Neural cell (in vitro differentiated cells): ENCODE results near the gene TDRD10. TPM values are rescaled to one million over a fixed set of nuclear protein-coding genes. Genes with fewer than 3 reads are reported as not detected.

Experiments
- H2AFZ ChIP-seq: fragments of 200-600, 300-800 bp; sonication (generic), shearing (Covaris generic); 2 replicates; pipeline ENCODE4 v1.6.0; 2014; ENCODE audit warnings: low read depth, mild to moderate bottlenecking, antibody characterized with exemption, low read length, moderate library complexity
- H3F3A ChIP-seq: fragments of 200-600 bp; shearing (Covaris generic); 2 replicates; pipeline ENCODE4 v1.6.1; 2016; ENCODE audit warnings: mild to moderate bottlenecking, moderate library complexity, mixed read lengths, antibody characterized with exemption, low read length; ENCODE audit not compliant: insufficient read depth, poor library complexity, severe bottlenecking
- H3K27ac ChIP-seq: fragments of 200-600, 300-800 bp; sonication (generic), shearing (Covaris generic); 2 replicates; pipeline ENCODE4 v1.5.1; 2014; ENCODE audit warnings: mild to moderate bottlenecking, low read length, moderate library complexity
- H3K27me3 ChIP-seq: fragments of 300-800, 200-600 bp; sonication (generic), shearing (Covaris generic); 2 replicates; pipeline ENCODE4 v1.6.0; 2014; ENCODE audit warnings: mild to moderate bottlenecking, low read depth, low read length, moderate library complexity; ENCODE audit not compliant: insufficient read depth
- H3K36me3 ChIP-seq: fragments of 300-800, 200-600 bp; sonication (generic), shearing (Covaris generic); 2 replicates; pipeline ENCODE4 v1.5.1; 2014; ENCODE audit warnings: mild to moderate bottlenecking, antibody characterized with exemption, low read length, moderate library complexity; ENCODE audit not compliant: insufficient read depth
- H3K4me2 ChIP-seq: fragments of 300-800, 200-600 bp; sonication (generic), shearing (Covaris generic); 2 replicates; pipeline ENCODE4 v1.6.0; 2014; ENCODE audit warnings: mild to moderate bottlenecking, low read length
- H3K4me3 ChIP-seq: fragments of 300-800, 200-600 bp; sonication (generic), shearing (Covaris generic); 2 replicates; pipeline ENCODE4 v1.5.1; 2014; ENCODE audit warnings: mild to moderate bottlenecking, low read length, moderate library complexity
- H3K79me2 ChIP-seq: fragments of 200-600 bp; shearing (Covaris generic); replicated peaks from 2 replicates; pipeline ENCODE4 v1.6.0; 2014; ENCODE audit warnings: mild to moderate bottlenecking, low read length, moderate library complexity; ENCODE audit not compliant: insufficient read depth
- H3K9ac ChIP-seq: fragments of 300-800, 200-600 bp; sonication (generic), shearing (Covaris generic); 2 replicates; pipeline ENCODE4 v1.6.1; 2016; ENCODE audit warnings: mild to moderate bottlenecking, low read length, mixed read lengths
- H3K9me2 ChIP-seq: fragments of 200-600 bp; shearing (Covaris generic); 2 replicates; pipeline ENCODE4 v1.6.1; 2016; ENCODE audit warnings: mild to moderate bottlenecking, low read length, mixed read lengths; ENCODE audit not compliant: insufficient read depth
- H3K9me3 ChIP-seq: fragments of 200-600, 300-800 bp; sonication (generic), shearing (Covaris generic); 2 replicates; pipeline ENCODE4 v1.6.1; 2016; ENCODE audit warnings: mild to moderate bottlenecking, mixed run types, low read length, moderate library complexity, mixed read lengths
- H4K20me1 ChIP-seq: fragments of 200-600 bp; shearing (Covaris generic); 2 replicates; pipeline ENCODE4 v1.6.1; 2016; ENCODE audit warnings: mild to moderate bottlenecking, mixed run types; ENCODE audit not compliant: insufficient read depth
- EP300 ChIP-seq: fragments of 450-650 bp; conservative IDR thresholded peaks from 2 replicates; pipeline ENCODE4 v1.6.1; 2014; ENCODE audit warnings: antibody characterized with exemption, mild to moderate bottlenecking, moderate library complexity; ENCODE audit not compliant: poor library complexity, severe bottlenecking
- EZH2 ChIP-seq: fragments of 200-600, 300-800 bp; shearing (Covaris generic), sonication (generic); IDR thresholded peaks from 2 replicates; pipeline ENCODE4 v1.6.1; 2014; ENCODE audit warnings: antibody characterized with exemption, low read length, borderline replicate concordance, mild to moderate bottlenecking; ENCODE audit not compliant: insufficient read depth, poor library complexity, severe bottlenecking
- MXI1 ChIP-seq: fragments of 450-650 bp; conservative IDR thresholded peaks from 2 replicates; pipeline ENCODE4 v1.6.1; 2014; ENCODE audit warnings: antibody characterized with exemption, mild to moderate bottlenecking; ENCODE audit not compliant: poor library complexity, severe bottlenecking
- POLR2AphosphoS5 ChIP-seq: IDR thresholded peaks from 2 replicates; pipeline ENCODE4 v1.6.1; 2012
- RAD21 ChIP-seq: fragments of 450-650 bp; conservative IDR thresholded peaks from 2 replicates; pipeline ENCODE4 v1.6.1; 2014; ENCODE audit warnings: antibody characterized with exemption, mild to moderate bottlenecking, moderate library complexity
- SMC3 ChIP-seq: fragments of 450-650 bp; conservative IDR thresholded peaks from 2 replicates; pipeline ENCODE4 v1.6.1; 2014; ENCODE audit warnings: antibody characterized with exemption, mild to moderate bottlenecking, moderate library complexity; ENCODE audit not compliant: poor library complexity
- TAF1 ChIP-seq: IDR thresholded peaks from 2 replicates; pipeline ENCODE4 v1.6.1; 2012; ENCODE audit warnings: low read depth
- polyA plus RNA-seq: library from polyadenylated mRNA; depleted of rRNA; stranded (reverse); fragments of >200 nt; gene quantifications from 2 replicates; pipeline ENCODE4 v1.2.3, GENCODE V29; 2014
- TF ChIP-seq, protein P1 (sequence below): IDR thresholded peaks from 2 replicates; pipeline ENCODE4 v1.6.1; 2012; ENCODE audit warnings: borderline replicate concordance
- TF ChIP-seq, protein P2 (sequence below): fragments of 450-650 bp; IDR thresholded peaks from 2 replicates; pipeline ENCODE4 v1.5.1; 2014; ENCODE audit warnings: antibody characterized with exemption, mild to moderate bottlenecking, moderate library complexity; ENCODE audit not compliant: poor library complexity, severe bottlenecking

TDRD10 gene
- polyA plus RNA-seq, 1 donor from 2014 or later: not detected

DNA sequence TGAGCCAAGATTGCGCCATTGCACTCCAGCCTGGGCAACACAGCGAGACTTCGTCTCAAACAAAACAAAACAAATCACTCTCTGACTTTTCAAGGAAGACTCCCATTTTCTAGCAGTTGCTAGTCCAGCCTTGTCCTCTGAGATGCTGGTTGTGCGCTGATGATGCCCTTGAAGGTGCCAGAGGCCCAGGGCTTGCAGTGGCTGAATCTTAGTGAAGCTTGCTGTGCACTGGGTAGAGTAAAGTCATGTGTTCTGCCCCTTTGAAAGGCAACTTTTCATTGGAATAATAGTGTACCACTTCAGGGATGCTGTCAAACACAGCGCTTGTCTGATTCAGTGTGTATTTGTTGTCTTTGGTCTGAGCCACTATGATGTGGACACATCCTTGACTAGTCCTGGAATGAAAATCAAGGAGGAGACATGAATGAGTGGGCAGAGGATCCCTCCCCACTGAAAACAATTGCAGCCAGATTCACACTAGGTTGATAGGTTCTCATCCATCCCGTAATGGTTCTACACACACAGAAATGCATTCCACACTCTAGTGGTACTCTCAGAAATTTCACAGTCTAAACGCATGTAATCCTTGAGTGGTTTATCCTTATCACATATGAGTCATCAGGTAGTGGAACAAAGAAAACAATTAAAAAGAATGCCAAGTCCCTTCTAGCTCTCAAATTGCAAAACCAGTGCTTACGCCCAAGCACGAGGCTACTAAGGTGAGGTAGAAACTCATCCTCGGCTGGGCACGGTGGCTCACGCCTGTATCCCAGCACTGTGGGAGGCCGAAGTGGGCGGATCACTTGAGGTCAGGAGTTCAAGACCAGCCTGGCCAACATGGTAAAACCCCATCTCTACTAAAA lies 17.8 kb upstream of the TDRD10 start:
- Histone ChIP-seq H3K4me3 (no peak overlapping the region), H2AFZ (no peak overlapping the region), H3K4me2 (no peak overlapping the region), H3F3A (no peaks in the 10 kb centered on the region), H3K36me3 (no peaks in the 10 kb centered on the region), H3K9me2 (no peaks in the 10 kb centered on the region), H4K20me1 (no peaks in the 10 kb centered on the region), H3K27me3 (no peaks in the 10 kb centered on the region), H3K9me3 (no peaks in the 10 kb centered on the region), H3K27ac (no peak overlapping the region), H3K79me2 (no peaks in the 10 kb centered on the region), H3K9ac (no peak overlapping the region)
- TF ChIP-seq RAD21: no peak
- TF ChIP-seq TAF1: no peak
- TF ChIP-seq MXI1: no peak

DNA sequence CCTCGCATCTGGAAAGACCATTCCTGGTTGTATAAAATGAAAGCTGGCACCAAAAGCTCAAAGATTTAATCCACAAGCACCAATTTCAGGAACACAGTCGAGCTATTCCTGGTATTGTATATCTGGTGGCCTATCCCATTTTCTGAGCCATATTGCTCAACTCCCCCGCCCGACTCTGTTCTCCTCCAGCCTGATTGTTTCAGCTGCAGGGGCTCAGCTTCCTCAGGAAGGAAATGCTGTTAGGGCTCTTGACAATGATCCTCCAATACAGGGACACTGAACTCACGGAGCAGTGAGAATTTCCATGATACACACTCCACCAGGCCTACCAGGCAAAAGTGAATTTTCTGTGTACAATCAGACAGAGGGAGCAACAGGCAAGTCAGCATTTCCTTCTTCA lies 16.9 kb upstream of the TDRD10 start:
- no peak overlapping the region for H2AFZ ChIP-seq
- no peaks in the 10 kb centered on the region for H3K27me3 ChIP-seq
- H3K27ac ChIP-seq: no peak overlapping the region
- no peak overlapping the region for H3K4me2 ChIP-seq
- H3K9me2 ChIP-seq: no peaks in the 10 kb centered on the region
- no peak overlapping the region for H3K9ac ChIP-seq
- no peak for TF ChIP-seq RAD21
- TF ChIP-seq, protein P1, sequence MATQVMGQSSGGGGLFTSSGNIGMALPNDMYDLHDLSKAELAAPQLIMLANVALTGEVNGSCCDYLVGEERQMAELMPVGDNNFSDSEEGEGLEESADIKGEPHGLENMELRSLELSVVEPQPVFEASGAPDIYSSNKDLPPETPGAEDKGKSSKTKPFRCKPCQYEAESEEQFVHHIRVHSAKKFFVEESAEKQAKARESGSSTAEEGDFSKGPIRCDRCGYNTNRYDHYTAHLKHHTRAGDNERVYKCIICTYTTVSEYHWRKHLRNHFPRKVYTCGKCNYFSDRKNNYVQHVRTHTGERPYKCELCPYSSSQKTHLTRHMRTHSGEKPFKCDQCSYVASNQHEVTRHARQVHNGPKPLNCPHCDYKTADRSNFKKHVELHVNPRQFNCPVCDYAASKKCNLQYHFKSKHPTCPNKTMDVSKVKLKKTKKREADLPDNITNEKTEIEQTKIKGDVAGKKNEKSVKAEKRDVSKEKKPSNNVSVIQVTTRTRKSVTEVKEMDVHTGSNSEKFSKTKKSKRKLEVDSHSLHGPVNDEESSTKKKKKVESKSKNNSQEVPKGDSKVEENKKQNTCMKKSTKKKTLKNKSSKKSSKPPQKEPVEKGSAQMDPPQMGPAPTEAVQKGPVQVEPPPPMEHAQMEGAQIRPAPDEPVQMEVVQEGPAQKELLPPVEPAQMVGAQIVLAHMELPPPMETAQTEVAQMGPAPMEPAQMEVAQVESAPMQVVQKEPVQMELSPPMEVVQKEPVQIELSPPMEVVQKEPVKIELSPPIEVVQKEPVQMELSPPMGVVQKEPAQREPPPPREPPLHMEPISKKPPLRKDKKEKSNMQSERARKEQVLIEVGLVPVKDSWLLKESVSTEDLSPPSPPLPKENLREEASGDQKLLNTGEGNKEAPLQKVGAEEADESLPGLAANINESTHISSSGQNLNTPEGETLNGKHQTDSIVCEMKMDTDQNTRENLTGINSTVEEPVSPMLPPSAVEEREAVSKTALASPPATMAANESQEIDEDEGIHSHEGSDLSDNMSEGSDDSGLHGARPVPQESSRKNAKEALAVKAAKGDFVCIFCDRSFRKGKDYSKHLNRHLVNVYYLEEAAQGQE: no peak
- H4K20me1 ChIP-seq: no peaks in the 10 kb centered on the region
- H3K79me2 ChIP-seq: no peaks in the 10 kb centered on the region
- no peaks in the 10 kb centered on the region for H3K36me3 ChIP-seq
- H3K9me3 ChIP-seq: no peaks in the 10 kb centered on the region
- no peaks in the 10 kb centered on the region for H3F3A ChIP-seq
- H3K4me3 ChIP-seq: no peak overlapping the region

DNA sequence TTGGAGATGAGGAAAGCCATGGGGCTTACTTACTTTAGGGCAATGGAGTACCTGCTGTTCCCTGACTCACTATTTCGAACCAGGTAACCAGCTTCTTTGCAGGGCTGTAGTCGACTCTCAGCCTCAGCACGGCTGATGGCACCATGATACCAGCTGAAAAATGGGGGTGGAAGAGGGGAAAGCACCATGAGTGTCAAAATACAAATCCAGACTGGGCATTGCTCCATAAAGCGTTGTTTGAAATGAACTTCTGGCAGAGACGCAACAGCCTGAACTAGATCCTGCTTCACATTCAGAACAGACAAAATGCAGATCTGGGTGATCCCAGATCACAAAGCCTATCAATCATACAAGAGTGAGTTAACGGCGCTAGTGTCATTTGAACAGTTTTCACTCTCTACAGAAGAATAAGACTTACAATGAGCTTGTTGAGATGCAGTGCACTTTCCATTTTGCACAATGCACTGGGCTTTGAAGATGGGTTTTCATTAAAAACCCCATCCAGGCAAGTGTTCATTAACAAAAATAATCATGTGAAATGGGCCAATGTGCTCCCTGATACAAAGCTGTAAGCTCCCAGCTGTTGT lies 16.0 kb upstream of the TDRD10 start:
- Histone ChIP-seq H3K27me3 (no peaks in the 10 kb centered on the region), H3K9me2 (no peaks in the 10 kb centered on the region), H3F3A (no peaks in the 10 kb centered on the region), H3K27ac (no peak overlapping the region), H3K4me3 (no peak overlapping the region), H3K9ac (no peak overlapping the region), H3K79me2 (no peaks in the 10 kb centered on the region), H2AFZ (no peak overlapping the region), H3K36me3 (no peaks in the 10 kb centered on the region), H4K20me1 (no peaks in the 10 kb centered on the region), H3K9me3 (no peaks in the 10 kb centered on the region), H3K4me2 (no peak overlapping the region)
- TF ChIP-seq POLR2AphosphoS5 (no peak), EZH2 (no peak), EP300 (no peak), RAD21 (no peak), MXI1 (no peak), TAF1 (no peak), SMC3 (no peak)
- TF ChIP-seq, protein P2, sequence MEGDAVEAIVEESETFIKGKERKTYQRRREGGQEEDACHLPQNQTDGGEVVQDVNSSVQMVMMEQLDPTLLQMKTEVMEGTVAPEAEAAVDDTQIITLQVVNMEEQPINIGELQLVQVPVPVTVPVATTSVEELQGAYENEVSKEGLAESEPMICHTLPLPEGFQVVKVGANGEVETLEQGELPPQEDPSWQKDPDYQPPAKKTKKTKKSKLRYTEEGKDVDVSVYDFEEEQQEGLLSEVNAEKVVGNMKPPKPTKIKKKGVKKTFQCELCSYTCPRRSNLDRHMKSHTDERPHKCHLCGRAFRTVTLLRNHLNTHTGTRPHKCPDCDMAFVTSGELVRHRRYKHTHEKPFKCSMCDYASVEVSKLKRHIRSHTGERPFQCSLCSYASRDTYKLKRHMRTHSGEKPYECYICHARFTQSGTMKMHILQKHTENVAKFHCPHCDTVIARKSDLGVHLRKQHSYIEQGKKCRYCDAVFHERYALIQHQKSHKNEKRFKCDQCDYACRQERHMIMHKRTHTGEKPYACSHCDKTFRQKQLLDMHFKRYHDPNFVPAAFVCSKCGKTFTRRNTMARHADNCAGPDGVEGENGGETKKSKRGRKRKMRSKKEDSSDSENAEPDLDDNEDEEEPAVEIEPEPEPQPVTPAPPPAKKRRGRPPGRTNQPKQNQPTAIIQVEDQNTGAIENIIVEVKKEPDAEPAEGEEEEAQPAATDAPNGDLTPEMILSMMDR: no peak
- TF ChIP-seq, protein P1: no peak
